HG03520 (cell line): Measurements from ENCODE around the gene DHCR24.

ENCODE experiments used
- ATAC-seq: cut with Tn5 transposase; IDR thresholded peaks from one replicate; pipeline ENCODE4 v1.9.1; 2021; ENCODE audit warnings: mild to moderate bottlenecking, moderate library complexity; ENCODE audit not compliant: unreplicated experiment

The DHCR24 gene

DNA sequence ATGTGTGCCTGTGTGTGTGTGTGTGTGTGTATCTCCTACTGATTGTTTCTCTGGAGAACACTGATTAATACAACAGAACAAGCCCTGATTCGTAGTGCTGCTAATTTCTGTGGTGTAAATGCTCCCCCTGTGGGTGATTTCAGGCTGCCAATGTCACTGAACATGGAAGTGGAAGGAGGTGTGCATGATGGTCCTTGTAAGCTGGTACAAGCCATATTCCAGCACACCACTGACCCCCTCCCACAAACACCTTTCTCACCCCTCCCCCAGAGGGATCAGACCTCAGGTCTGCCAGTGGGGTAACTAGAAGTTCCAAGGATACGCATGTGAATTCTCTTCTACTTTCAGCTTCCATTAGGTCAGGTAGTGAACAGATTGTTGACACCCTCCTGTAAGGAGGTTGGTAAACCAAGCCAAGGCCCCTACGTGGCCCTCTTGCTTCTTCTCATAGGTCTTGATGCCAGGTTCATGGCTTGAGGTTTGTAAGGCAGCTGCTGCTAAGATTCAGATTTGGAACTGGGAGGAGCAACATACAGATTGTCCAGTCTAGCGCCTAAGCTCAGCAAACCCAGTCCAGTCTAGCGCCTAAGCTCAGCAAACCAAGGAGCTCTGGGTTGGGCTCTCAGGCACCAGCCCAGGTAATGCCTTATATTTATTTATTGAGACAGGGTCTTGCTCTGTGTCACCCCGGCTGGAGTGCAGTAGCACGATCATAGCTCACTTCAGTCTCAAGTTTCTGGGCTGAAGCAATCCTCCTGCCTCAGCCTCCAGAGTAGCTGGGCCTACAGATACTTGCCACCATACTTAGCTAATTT is 38.7 kb downstream of the DHCR24 start:
- no peak for ATAC-seq

DNA sequence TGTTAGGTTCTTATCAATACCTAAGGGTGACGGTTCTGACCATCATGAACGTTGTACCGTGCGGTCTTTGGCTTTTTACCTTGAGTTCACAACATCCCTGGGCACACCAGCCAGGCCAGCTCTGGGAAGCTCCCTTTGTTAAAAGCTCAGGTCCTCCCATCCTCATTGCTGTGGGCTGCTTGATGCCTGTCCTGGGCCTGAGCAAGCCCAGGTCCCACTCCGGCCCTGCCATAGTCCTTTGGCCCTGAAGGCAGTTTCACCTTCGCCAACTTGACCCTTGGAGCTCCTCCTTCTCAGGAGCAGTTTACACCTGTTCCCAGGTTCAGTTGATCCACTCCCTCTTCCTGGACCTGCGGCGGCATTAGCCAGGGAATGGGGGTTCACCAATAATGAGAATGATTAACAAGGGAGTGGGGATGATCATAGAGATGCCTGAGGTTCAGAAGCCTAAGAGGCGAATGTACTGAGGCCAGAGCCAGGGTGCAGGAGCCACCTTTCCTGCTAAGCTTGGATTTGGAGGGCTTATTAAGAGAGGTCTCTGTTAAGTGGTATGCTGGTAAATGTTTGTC is 40.2 kb downstream of the DHCR24 start:
- ATAC-seq = no peak

DNA sequence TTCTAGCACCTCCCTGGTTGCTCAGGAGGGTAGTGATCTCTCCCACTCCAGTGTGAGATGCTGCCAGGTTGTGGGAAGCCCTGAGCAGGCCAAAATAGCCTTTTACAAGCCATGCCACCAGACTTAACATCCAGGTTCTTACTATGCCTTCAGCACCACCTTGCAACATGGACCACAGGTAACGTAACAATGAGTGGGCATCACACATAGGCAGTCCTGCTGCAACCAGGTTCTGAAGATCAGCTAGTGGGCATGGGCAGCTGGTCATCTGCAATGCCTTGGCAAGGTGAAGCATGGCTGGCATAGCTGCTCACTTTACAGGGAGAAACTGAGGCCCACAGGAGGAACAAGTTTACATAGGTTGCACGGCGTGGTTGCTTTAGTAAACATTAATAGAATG is 40.7 kb downstream of the DHCR24 start:
- ATAC-seq = no peak

DNA sequence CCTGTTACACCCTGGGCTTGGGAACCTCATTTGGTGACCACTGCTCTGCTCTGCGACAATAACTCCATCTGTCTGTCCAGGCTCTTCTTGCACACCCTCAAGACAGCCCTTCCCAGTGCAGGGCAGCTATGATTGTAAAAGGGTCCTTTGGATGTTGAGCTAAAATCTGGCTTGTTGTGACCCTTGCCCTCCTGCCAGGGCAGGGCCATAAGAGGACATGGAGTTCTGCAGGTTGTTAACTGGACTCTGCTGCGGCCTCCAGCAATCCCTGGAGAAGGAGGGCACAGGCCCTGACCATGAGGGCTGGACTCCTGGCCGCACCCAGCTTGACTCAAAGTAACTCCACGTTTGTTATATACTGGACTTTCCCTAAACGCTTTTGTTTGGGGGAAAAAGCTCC is 41.2 kb downstream of the DHCR24 start:
- ATAC-seq = no peak

DNA sequence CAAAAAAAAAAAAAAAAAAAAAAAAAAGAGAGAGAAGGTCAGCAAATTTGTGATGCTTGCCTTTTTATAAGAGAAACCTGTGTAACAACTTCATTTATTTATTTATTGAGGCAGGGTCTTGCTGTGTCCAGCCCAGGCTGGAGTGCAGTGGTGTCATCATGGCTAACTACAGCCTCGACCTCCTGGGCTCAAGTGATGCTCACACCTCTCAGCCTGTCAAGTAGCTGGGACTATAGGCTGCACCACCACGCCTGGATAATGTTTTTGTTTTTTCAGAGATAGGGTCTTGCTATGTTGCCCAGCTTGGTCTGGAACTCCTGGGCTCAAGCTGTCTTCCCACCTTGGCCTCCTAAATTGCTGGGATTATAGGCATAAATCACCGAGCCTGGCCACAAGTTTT is 42.4 kb downstream of the DHCR24 start:
- ATAC-seq = no peak

DNA sequence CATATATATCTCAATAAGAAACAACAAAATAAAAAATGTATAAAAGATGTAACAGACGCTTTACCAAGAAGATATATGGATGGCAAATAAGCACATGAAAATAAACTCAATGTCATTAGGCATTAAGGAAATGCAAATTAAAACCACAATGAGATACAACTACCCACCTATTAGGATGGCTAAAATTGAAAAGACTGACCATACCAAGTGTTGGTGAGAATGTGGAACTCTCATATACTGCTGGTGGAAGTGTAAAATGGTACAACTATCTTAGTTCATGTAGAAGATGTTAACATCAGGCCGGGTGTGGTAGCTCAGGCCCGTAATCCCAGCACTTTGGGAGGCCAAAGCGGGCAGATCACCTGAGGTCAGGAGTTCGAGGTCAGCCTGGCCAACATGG is 43.5 kb downstream of the DHCR24 start:
- ATAC-seq = no peak

DNA sequence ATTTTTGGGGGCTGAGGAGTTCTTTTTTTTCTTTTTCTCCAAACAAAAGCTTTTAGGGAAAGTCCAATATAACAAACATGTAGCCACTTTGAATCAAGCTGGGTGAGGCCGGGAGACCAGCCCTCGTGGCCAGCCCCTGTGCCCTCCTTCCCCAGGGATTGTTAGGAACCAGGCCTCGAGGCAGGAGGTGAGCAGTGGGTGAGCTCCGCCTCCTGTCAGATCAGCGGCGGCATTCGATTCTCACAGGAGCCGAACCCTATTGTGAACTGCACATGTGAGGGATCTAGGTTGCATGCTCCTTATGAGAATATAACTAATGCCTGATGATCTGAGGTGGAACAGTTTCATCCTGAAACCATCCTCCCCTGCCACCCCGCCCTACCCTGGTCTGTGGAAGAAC is 44.0 kb downstream of the DHCR24 start:
- no peak for ATAC-seq

DNA sequence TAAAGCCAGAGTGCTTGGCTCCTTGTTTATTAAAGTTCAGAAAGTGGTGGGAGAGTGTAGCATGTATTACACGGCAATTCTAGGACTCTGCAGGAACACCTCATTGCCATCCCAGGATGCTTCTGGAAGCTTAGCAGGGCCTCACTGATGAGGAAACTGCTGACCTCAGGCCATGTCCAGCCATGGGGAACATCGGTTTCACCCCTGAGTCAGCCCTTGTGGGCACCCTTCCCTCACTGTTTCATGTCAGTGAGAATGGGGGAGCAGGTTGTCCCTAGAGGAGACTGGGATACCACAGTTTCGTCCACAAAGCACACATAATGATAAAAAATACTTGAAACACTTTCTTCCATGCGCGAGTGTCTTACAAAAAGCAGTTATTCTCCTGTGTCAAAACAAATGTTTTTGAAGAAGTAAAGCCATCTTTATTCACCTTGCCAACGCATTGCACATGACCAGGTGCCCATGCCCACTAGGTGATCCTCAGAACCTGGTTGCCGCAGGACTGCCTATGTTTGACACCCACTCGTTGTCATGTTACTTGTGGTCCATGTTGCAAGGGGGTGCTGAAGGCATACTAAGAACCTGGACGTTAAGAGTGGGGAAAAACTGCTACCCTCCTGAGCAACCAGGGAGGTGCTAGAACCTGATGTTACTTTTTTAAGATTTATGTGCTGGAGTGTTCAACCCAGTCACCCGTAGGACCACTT is 44.6 kb downstream of the DHCR24 start:
- ATAC-seq = no peak

DNA sequence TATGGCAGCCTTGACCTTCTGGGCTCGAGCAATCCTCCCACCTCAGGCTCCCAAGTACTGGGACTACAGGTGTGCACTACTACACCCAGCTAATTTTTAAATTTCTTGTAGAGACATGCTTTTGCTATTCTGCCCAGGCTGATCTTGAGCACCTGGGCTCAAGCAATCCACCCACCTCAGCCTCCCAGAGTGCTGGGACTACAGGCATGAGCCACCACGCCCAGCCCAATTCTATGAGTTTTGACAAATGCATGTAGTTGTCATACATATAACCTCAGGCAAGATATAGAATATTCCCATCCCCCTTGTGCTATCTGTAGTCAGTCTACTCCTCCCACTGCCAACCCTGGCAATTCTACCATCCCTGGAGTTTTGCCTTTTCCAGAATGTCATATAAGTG is 47.2 kb downstream of the DHCR24 start:
- ATAC-seq = no peak

DNA sequence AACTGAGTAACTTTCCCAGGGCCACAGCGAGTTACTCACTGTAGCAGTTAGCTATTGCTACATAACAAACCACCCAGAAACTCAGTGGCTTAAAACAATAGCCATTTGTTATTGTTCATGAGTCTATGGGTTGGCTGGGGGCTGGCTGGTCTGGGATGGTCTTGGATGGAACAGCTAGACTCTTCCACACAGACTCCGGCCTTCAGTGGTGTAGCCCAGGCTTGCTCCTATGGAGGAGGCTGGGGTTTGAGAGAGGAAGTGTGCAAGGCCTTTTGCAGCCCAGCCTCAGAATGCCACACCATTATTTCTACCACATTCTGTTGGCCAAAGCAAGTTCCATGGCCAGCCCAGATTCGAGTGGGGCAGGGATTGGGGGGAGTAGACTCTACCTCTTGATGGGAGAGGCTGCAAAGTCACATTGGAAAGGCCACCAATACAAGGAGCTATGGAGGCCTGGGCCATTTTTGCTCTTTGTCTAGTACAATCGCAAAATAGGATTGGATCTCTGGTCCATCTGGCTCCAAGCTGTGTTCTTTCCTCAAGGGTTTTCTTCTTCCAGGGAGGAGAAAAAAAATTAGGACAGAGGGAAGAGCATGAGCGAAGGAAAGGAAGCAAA is 48.3 kb downstream of the DHCR24 start:
- ATAC-seq = no peak

DNA sequence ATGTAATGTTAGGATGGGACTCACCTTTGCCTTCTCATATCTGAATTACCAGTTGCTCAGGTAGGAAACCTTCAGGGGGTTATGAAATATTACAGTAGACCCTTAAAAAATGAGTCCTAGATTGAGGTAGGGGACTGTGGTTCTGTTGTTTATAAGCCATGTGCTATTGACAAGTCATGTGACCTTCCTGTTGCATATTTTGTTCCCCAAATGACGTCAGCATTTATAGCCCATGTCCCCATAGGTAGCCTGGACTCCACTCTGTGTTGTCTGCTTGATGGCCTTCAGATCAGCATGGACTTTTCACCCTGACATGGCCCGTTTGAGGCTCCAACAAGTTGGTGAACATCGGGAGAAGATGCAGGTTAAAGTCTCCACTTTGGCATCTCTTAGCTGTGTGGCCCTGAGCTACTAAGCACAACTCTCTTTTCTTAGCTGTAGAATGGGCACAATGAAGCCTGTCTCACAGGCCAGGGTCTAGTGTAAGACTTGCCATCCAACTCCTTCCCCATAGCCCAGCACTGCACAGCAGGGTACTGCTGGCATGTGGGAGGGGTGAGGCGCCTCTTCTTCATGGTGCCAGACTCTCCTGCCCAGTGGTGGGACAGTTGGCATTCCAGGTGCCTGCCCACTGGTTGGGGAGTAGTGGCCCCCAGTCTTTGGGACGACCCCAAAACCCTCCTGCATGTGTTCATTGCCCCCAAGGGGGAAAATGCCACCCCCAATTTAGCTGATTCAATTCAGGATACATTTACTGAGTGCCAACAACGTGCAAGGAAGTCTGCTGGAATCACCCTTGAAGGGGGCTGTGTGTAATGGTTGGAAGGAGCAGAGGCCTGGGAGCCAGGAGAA is 49.8 kb downstream of the DHCR24 start:
- ATAC-seq = no peak

DNA sequence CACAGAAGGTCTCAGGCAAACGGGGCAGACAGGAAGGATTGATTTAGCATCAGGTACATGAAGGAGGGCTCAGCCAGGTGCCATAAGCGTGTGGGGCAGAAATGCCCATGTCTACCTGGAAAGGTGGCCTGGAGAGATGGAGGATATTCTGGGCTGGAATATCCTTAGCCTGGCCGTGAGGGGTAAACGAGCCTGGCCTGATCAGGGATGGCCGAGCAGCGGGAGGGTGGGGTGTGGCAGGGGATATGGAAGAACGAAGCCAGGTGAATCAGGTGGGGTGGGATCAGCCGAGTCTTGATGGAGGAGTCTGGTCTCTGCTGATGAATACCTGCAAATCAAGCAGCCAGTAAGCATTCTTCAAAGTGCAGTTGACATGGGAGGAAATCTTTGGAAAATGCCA is 50.4 kb downstream of the DHCR24 start:
- no peak for ATAC-seq

DNA sequence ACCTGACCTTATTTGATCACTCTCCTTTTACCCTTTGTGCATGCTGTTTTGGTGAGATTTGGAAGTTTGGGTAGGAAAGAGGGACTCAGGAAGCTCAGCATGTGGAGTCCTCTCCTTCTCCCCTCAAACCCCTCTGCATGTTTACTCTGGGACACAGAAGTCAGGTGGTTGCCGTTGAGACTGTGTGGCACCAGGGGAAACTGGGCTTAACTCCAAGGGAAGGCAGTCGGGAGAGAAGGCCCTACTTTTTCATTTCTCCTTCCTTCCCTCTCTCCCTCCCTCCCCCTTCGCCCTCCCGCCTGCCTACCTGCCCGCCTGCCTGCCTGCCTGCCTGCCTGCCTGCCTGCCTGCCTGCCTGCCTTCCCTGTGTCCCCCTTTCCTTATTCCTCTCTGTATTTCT is 51.0 kb downstream of the DHCR24 start:
- no peak for ATAC-seq

DNA sequence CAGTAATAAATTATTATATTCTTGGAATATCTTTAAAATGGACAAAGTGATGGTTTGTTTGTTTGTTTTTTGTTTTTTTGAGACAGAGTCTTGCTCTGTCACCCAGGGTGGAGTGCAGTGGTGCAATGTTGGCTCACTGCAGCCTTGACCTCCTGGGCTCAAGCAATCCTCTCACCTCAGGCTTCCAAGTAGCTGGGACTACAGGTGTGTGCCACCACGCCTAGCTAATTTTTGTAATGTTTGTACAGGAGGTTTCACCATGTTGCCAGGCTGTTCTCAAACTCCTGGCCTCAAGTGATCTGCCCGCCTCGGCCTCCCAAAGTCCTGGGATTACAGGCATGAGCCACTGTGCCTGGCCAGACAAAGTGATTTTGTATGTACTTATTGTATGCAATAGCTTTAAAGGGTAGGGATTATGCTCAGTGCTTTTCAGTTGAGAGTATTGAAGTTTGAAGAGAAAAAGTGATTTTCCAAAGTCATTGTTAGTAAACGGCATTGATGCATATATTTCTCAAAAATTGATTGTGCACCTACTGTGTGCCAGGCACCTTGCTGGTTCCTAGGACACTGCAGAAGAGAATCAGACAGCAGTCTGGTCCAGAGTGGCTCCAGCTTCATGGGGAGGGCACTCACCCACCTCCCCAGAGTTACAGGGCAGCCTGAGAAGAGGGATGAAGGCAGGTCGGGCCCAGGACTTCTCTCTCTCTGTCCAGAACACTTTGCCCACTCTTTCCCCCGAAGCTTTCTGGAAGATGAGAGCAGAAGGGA is 51.7 kb downstream of the DHCR24 start:
- ATAC-seq = no peak

DNA sequence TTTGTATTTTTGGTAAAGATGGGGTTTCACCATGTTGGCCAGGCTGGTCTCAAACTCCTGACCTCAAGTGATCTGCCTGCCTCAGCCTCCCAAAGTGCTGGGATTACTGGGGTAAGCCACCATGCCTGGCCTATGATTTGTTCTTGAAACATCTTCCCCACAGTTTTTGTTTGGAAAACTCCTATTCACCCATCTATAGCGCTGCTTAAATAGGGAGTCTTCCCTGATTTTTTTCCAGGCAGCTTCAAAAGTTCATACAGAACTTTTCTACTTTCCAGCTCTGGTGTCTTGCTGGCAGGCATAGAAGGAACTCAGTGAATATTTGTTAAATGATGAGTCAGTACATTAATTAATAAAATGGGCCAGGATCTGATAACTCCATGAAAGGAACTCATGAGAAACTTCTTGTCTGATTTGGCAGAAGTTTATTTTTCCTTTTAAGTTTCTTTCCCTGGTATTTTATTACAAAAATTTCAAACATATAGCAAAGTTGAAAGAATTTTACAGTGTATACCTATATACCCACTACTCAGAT is 52.9 kb downstream of the DHCR24 start:
- no peak for ATAC-seq

DNA sequence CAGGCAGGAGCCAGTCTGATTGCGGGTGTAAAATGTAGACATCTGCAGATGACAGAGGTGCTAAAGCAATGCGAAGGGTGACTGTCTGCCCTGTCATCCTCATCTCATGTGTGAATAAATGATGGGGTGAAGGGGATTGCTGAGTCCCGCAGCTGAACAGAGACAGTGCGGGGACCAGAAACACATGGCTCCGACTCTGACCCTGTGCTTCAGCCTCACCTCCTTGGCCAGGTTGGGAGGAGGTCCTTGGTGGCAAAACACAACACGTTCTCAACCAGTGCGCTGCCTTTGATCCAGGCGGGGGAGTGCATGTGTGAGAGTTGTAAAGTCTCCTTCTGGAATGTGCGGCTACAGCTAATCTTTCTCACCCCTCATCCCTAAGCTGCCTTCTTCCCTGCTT is 53.9 kb downstream of the DHCR24 start:
- no peak for ATAC-seq

DNA sequence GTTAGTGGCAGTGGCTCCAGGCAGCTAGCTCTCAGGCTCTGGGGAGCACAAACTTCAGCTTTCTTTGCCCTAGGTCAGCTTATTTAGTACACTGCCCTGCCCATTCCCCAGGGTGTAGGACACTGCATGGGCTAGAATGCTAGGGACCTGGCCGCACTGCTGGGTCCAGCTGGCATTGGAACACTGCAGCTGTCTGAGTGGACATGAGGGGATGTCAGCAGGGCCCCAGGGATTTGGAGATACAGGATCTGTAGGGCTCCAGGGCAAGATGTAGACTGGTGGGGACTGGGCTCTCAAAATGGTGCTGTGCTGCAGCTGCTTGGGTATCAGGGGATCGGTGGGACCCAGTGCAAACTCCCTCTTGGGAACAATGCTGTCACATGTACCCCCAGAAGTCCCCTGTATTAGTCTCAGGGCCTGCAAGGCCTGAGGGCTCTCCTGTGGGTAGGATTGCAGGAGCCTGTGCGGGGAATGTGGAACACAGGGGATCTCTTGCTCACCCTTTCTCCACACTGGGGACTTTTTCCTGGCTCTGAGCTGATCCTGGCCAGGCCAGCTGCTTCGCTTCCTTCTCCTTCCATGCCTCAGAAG is 60.7 kb downstream of the DHCR24 start:
- ATAC-seq = no peak

DNA sequence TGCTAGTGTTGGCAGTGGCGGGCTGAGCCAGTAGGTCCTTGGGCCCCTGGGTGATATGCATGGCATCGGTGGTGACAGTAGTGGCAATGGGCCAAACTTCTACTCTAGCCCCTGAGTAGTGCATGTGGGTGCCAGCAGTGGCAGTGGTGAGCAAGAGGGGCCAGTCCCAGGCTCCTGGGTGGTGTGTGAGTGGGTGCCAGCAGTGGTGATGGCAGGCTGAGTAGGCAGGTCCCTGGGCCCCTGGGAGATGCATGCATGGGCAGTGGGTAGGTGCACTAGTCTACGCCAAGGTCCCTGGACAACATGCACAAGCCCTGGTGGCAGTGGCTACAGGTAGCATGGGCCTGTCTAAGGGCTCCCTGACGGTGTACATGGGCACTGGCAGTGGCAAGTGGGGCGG is 61.3 kb downstream of the DHCR24 start:
- ATAC-seq = no peak

DNA sequence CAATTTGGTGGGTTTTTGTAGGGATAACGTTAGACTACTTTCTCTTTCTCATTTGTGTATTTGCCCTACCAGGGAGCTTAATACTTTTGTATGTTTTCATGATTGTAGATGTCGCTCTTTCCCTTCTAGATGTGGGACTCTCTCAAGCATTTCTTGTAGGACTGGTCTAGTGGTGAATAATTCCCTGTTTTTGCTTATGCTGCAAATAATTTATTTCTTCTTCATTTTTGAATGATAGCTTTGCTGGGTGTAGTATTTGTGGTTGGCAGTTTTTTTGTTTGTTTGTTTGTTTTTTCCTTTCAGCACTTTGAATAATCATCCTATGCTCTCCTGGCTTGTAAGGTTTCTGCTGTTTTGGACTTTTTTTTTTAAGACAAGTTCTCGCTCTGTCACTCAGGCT is 63.3 kb downstream of the DHCR24 start:
- no peak for ATAC-seq

DNA sequence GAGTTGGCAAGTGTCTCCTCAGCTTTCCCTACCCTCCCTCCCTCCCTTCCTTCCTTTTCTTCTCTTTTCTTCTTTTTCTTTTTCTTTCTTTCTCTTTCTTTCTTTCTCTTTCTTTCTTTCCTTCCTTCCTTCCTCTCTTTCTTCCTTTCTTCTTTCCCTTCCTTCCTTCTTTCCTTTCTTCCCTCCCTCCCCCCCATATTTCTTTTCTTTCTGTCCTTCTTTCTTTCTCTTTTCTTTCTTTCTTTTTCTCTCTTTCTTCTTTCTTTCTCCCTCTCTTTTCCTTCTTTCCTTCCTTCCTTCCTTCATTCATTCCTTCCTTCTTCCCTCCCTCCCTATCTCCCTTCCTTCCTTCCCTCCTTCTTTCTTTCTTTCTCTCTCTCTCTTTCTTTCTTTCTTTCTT is 67.3 kb downstream of the DHCR24 start:
- no peak for ATAC-seq
